HUDEP-2 (cell line): Measurements from ENCODE around the gene PNMT.

ENCODE experiments used
- DNase-seq, 76 experiments: peaks; one replicate each; lab custom pipeline; 2025; ENCODE audit not compliant: unreplicated experiment in 76 of 76; lab: John Stamatoyannopoulos, UW

PNMT gene

GRCh38 chr17:39666601-39667261 lies 1.5 kb upstream of the PNMT start:
- peak in 14 of 76 experiments; percentile 22 to 54 (median 42) for DNase-seq

- DNase-seq: peak in 74 of 76 experiments; percentile 32 to 97 (median 88)
Observed at GRCh38 chr17:39667262-39667944, 850 bp upstream of the PNMT start.

GRCh38 chr17:39669897-39670735 lies 1.9 kb downstream of the PNMT start:
- DNase-seq: peak in 2 of 76 experiments; percentile 23 to 50

GRCh38 chr17:39670746-39671145 lies 2.5 kb downstream of the PNMT start:
- DNase-seq: peak in 1 of 76 experiments; percentile 19

GRCh38 chr17:39671651-39672521 lies 3.6 kb downstream of the PNMT start:
- DNase-seq: peak in 34 of 76 experiments; percentile 15 to 67 (median 46)

GRCh38 chr17:39672522-39673334 lies 4.5 kb downstream of the PNMT start:
- no peak for DNase-seq

- no peak for DNase-seq
Observed at GRCh38 chr17:39673335-39674081, 5.3 kb downstream of the PNMT start.

- DNase-seq: no peak
Observed at GRCh38 chr17:39674179-39674578, 5.9 kb downstream of the PNMT start.

- peak in 49 of 76 experiments; percentile 16 to 78 (median 50) for DNase-seq
Observed at GRCh38 chr17:39674702-39675389, 6.6 kb downstream of the PNMT start.

- peak in 2 of 76 experiments; percentile 49 to 52 for DNase-seq
Observed at GRCh38 chr17:39675390-39676082, 7.3 kb downstream of the PNMT start.

- peak in 64 of 76 experiments; percentile 24 to 84 (median 62) for DNase-seq
Observed at GRCh38 chr17:39676198-39676819, 8.1 kb downstream of the PNMT start.

- DNase-seq: no peak
Observed at GRCh38 chr17:39677072-39677471, 8.8 kb downstream of the PNMT start.

- no peak for DNase-seq
Observed at GRCh38 chr17:39677542-39678339, 9.5 kb downstream of the PNMT start.

- DNase-seq: peak in 19 of 76 experiments; percentile 14 to 58 (median 26)
Observed at GRCh38 chr17:39678340-39679116, 10.3 kb downstream of the PNMT start.

- DNase-seq: peak in 59 of 76 experiments; percentile 22 to 75 (median 45)
Observed at GRCh38 chr17:39679521-39680192, 11.4 kb downstream of the PNMT start.
